HG02870 (cell line): Measurements from ENCODE around the gene DHX9.

Experiments
- ATAC-seq: cut with Tn5 transposase; IDR thresholded peaks from one replicate; pipeline ENCODE4 v1.9.1; 2021; ENCODE audit warnings: mild to moderate bottlenecking, moderate library complexity; ENCODE audit not compliant: unreplicated experiment

The DHX9 gene

DNA sequence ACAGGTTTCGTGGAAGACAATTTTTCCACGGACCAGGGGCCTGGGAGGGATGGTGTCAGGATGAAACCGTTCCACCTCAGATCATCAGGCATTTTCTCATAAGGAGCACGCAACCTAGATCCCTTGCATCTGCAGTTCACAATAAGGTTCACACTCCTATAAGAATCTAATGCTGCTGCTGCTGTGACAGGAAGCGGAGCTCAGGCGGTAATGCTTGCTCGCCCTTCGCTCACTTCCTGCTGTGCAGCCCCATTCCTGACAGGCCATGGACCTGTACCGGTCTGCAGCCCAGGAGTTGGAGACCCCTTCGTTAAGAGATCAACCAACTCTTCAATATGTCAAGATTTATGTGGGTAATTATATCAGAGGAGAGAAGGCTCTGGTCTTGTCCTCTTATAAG, 3.3 kb upstream of the DHX9 start:
- no peak for ATAC-seq

DNA sequence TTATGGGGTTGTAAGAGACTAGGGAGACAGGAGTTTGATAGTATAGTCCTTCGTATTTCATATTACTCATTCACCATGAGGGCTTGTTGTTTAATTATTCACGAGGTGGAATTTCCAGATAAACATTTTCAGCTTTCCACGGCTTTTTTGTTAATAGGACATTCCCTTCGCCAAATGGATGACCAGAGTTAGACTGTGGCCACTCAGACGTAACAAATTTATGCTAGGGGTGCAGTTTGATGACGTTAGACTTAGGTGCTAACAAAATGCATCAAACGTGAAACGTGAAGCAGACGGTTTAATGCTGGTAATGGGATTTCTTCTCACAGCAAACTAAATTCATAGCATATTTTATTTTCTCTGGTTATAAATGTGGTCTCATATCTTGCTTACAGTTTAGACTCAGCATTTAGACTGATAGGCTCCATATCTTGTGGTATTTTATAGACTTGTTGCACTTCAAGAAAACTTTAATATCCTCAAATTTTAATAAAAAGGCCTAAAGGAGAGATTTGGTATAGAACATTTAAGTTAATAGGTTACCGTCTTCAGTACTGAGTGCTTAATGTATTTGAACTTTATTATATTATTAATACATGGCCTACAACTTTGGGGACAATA, 2.3 kb downstream of the DHX9 start:
- no peak for ATAC-seq

DNA sequence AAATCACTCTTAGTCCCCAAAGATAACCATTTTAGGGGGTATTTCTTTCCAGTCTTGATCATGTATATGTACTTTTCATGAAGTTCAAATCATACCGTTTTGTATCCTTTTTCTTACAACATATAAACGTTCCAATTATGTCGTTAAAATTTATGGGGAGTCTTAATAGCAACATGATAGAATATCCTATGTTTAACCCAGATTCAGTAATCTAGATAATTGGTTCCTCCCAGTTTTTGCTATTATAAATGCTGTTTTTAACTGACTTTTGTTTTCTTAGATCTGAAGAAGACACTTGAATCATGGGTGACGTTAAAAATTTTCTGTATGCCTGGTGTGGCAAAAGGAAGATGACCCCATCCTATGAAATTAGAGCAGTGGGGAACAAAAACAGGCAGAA, 3.1 kb downstream of the DHX9 start:
- ATAC-seq, result no peak

DNA sequence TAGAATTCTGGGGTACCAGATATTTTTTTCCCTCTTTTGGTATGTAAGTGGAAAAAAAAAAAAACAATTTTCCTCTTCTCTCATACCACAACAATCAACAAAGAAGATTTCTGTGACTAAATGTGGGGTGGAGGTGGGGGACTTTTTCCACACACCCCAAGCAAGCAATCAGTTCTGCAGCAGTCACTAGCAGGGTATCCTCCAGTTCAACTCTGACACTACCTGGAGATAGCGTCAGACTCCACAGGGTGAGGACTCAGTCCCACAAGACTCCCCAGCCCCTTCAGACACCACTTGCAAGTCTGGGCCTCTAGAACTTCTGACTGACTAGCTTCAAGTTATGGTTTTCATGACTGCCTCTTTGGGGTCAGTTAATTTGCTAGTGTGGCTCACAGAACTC, 6.2 kb downstream of the DHX9 start:
- no peak for ATAC-seq

DNA sequence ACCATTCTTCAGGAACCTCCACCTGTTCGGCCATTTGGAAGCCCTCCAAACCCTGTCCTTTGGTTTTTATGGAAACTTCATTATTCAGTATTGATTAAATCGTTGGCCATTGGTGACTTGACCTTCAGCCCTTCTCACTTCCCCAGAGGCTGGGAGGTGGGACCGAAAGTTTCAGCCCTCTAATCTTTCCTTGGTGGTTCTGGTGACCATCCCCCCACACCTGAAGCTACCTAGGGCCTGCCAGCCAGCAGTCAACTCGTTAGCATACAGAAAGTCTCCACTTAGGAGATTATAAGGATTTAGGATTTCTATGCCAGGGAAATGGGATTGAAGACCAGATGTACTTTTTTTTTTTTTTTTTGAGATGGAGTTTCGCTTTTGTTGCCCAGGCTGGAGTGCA, 6.7 kb downstream of the DHX9 start:
- ATAC-seq, result no peak

DNA sequence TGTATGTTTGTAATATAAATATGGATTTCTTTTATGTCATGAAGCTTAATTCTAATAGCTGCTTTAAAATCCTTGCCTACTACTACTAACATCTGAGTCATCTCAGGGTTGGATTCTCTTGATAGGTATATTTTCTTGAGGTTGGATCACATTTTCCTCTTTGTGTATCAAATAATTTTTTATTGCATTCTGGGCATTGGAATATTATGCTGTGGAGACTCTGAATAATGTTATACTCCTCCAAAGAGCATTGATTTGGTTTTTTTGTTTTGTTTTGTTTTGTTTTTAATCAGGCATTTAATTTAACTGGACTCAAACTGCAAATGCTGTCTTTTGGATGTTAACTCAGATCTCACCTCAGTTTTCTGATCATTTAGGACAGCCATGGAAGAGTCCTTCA, 8.0 kb downstream of the DHX9 start:
- ATAC-seq, result no peak

DNA sequence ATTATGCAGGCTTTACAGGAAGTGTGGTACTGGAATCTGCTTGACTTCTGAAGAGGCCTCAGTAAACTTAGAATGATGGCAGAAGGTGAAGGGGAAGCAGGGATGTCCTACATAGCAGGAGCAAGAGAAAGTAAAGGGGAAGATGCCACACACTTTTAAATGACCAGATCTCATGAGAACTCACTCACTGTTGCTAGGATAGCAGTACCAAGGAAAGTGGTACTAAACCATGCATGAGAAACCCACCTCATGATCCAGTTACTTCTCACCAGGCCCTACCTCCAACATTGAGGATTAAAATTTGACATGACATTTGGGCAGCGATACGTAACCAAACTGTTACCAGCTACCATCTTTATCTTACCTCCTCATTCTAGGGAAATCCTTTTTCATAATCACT, 9.6 kb downstream of the DHX9 start:
- ATAC-seq, result no peak

DNA sequence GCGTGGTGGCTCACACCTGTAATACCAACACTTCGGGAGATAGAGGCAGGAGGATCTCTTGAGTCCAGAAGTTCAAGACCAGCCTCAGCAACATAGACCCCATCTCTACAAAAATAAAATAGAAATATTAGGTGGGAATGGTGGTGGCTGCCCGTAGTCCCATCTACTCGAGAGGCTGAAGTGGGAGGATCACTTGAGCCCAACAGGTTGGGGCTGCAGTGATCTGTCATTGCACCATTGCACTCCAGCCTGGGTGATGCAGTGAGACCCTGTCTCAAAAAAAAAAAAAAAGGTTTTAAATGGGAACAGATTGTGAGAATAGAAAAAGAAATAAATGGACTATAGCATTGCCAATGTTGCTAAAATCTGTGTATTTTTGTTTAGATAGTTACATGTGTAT, 11.2 kb downstream of the DHX9 start:
- ATAC-seq, result no peak

DNA sequence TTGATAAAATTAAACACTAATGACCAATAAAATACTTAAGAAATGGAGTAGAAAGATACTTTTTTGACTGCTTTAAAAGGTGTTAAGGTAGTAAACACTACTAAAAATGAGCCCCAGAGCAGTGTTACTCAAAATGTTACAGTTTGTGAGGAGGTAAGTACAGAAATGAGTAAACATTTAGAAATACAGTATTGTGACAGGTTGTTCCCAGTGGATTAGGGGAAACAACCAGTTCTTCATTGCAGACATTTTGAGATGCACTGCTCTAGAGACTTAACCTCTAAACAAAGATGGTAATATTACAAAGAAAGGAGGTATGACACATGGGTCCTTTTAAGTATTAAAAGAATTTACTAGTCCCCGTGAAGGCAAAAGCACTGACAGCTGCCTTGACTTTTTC, 12.7 kb downstream of the DHX9 start:
- ATAC-seq, result no peak

DNA sequence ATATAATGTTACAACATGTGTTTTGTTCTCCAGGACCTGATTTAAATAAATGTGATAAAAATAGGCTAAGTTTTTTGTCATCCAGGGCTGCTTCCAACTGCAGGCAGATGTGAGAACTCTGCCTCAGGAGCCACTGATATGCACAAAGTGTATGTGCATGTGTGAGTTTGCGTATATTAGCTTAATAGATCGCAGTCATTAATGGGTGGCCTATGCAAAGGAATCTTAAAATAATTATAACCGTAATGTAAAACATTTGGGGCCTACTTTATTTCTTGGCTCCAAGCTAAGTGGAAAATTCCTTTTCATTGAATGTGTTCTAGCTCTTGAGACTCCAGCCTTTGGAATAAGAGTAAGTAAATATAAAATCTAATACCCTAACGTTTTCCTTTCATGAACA, 16.8 kb downstream of the DHX9 start:
- ATAC-seq, result no peak

DNA sequence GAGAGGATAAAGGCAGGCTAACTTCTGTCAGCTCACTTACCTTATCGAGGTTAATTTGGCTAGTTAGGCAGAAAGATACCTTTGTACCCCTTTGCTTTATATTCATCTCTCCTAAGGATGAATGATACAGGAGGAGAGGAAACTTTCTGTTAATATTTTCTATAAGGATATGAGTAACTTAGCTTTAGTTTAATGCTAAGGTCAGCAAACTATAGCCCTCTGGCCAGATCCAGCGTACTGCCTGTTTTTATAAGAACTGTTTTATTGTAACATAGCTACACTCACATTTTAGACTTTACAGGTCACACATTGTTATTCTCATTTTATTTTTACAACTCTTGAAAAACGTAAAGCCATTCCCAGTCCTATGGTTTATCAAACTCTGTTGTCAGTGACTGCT, 18.1 kb downstream of the DHX9 start:
- no peak for ATAC-seq

DNA sequence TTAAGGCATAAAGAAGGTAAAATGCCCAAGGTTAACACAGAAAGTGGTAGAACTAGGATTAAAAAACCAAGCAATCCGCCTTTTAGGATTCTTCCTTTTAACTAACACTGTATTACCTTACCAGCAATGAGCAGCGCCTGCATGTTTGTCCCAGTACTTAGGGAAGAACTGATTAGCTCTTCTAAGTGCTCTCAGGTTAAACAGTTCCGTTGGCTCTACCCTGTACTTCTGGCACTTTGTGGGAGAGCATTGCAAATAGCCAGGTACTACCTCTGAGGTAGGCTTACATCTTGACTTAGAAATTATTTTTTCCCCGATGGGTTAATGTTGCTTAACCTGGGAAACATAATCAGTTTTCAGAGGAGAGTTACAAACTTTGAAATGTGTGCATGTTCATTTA, 21.5 kb downstream of the DHX9 start:
- no peak for ATAC-seq

DNA sequence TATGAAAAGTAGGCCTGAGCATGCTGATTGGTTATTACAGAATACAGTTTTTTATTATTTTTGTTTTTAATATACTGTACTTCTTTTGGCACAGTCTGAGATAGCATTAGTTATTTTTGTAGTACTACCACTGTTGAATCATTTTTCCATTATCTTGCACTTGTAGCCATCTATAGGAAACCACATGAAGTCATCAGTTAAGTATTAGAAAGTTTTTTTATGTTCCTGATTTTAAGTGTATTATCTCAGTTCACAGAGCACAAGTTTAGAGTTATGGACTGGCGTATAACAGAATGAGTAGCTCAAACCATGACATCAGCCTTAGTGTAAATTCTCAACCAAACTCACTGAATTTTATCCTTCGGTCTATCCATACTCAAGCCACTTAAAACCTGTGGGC, 22.8 kb downstream of the DHX9 start:
- ATAC-seq, result no peak

DNA sequence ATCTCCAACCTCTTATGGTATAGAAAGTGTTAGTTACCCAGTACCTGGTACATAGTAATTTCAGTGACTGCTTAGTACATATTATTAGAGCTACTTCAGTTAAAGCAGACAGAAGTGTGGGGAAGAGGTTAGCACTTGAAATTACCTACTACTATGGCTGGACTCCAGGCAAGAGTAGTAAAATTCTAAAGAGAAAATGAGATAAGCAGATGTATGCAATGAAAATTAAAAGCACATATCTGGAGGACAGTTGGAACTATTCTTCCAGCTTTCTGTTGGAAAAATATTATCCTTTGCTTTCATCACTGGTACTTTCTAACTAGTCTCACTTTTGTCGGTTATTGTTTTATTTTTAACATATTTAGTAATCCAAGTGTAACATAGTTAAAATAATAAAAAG, 23.7 kb downstream of the DHX9 start:
- ATAC-seq, result no peak

DNA sequence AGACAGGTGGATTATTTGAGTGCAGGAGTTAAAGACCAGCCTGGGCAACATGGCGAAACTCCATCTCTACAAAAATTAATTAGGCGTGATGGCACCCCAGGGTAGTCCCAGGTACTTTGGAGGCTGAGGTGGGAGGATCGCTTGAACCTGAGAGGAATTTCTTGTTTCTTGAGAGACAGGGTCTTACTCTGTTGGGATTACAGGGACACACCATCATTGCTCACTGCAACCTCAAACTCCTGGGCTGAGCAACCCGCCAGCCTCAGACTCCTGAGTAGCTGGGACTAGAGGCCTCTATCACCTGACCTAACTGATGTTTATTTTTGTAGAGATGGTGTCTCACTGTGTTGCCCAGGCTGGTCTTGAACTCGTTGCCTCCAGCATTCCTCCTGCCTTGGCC, 24.8 kb downstream of the DHX9 start:
- ATAC-seq, result no peak

DNA sequence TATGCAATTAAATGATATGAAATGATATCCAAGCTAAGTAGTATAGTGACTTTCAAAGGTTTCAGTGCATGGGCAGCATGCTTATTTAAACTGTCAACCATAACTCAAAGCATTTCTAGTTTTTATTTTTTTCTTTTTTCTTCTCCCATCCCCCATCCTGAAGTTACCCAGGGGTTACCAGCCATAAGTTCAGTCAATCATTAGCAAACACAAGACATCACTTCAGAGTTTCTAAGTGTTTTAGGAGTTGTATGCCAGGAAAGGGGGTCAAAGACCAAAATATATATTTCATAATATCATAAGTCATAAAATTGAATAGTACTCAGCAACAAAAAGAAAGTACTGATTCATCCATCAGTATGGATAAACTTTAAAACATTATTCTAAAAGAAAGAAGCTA, 28.7 kb downstream of the DHX9 start:
- ATAC-seq, result no peak

DNA sequence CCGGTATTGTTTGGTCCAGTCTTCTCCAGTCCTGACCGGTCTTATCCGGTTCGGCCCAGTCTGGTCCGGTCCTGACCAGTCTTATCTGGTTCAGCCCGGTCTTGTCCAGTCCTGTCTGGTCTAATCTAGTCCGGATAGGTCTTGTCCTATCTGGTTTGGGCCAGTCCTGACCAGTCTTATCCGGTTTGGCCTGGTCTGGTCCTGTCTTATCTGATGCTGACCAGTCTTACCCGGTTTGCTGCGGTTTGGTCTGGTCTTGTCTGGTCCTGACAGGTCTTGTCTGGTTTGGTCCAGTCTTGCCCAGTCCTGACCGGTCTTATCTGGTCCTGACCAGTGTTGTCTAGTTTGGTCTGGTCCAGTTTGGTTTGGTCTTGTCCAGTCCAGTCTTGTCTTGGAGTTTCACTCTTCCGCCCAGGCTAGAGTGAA, 30.1 kb downstream of the DHX9 start:
- no peak for ATAC-seq

DNA sequence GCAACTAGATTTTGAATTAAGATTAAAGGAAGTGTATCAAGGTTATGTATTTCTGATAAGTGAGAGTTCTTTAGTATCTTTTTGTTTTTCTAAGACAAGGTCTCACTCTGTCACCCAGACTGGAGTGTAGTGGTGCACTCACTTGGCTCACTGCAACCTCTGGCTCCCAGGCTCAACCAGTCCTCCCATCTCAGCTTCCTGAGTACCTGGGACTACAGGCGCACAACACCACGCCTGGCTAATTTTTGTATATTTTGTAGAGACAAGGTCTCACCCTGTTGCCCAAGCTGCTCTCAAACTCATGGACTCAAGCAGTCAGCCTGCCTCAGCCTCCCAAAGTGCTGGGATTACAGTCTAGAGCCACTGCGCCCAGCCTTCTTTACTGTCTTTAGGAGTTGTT, 33.7 kb downstream of the DHX9 start:
- no peak for ATAC-seq

DNA sequence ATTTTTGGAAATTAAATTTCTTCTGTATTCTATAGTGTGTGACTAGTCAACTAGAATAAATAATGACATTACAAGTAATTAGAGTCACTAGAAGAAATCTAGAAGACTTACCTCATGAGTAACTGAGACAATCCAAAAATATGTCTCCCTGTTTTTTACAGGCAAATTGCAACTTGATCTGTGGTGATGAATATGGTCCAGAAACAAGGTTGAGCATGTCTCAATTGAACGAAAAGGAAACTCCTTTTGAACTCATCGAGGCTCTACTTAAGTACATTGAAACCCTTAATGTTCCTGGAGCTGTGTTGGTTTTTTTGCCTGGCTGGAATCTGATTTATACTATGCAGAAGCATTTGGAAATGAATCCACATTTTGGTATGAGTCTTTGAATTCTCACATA, 36.7 kb downstream of the DHX9 start:
- ATAC-seq, result no peak

DNA sequence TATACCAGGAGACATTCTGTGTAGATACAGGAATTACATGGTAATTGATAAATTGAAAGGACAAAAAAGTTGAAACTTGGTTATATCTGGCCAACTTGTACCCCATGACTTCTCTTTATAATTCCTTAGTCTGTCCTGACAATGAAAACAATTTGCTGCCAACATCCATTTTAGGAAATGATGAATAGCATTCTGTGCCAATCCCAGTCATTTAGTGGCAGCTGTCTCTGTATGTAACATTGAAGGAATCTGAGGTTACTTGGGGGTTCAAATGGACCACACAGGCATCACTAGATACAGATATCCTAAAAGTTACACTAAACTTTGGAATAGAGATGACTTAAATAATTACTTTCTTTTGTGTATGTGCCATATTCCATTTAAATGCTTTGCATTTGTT, 38.2 kb downstream of the DHX9 start:
- ATAC-seq, result no peak

DNA sequence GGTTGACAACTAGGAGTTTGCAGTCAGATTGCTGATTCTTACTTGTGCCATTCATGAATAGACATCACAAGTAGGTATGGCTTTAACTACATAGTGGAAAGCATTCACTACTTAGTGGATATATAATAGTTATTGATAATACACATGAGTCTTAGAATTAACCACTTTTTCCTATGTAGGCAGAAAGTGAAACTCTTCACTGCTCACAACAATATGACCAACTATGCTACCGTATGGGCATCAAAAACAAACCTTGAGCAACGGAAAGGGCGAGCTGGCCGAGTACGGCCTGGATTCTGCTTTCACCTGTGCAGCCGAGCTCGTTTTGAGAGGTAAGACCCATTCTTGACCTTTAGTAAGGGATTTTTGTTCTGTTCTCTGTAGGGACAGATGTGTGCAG, 38.7 kb downstream of the DHX9 start:
- no peak for ATAC-seq

DNA sequence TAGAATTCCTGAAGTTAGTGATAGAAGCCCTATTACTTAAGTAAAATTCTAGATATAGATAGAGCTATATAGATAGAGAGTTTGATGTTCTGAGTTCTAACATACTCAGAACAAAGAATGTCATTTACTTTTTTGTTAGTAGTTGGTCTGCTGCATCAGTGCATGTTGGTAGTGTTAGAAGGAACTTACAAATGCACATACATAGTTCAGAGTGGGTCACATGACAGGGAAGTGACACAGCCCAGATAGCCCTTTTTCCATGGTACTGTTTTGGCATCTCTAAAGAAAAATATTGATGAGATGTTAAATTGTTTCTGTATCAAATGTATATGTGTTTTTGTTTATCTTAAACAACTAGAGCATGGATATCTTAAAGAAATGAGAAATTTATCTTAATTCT, 45.7 kb downstream of the DHX9 start:
- no peak for ATAC-seq

DNA sequence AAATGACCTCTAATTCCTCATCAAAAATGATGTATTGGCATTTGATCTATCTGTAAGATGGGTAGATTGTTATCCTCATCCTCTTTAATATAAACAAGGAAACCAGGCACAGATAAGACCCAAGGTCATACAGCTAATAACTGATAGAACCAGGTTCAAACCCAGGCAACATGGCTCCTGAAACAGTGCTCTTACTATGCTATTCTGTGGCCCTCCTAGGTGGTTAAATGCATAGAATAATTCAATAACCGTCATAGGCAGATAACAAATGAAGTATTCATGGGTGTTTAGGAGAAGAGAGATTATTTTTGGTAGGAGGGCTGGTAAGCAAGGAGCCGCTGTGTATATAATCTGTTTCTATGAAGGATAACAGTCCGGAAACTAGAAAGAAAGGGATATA, 46.4 kb downstream of the DHX9 start:
- ATAC-seq, result no peak

DNA sequence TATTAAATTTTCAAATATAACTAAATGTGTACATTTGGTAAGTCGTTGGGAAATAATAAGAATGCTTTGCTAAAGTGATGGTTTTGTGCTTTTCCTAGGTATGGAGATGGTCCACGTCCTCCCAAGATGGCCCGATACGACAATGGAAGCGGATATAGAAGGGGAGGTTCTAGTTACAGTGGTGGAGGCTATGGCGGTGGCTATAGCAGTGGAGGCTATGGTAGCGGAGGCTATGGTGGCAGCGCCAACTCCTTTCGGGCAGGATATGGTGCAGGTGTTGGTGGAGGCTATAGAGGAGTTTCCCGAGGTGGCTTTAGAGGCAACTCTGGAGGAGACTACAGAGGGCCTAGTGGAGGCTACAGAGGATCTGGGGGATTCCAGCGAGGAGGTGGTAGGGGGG, 47.8 kb downstream of the DHX9 start:
- no peak for ATAC-seq
